Mesothelial cell of epicardium (in vitro differentiated cells): Measurements from ENCODE around the gene RAMACL. TPM values are rescaled to one million over a fixed set of nuclear protein-coding genes. Genes with fewer than 3 reads are reported as not detected.

Source experiments
- DNase-seq, 2 experiments: peaks; one replicate each; pipeline ENCODE4 v3.0.0; 2021; ENCODE audit warnings: low spot score in 2 of 2; ENCODE audit not compliant: unreplicated experiment in 2 of 2
- H3K27ac Mint-ChIP-seq: 2 replicates; pipeline ENCODE4 v1.8.0; 2021; ENCODE audit warnings: mixed read lengths
- H3K27me3 Mint-ChIP-seq: 2 replicates; pipeline ENCODE4 v1.8.0; 2021; ENCODE audit warnings: low read depth, mixed read lengths
- H3K36me3 Mint-ChIP-seq: 2 replicates; pipeline ENCODE4 v1.8.0; 2021; ENCODE audit warnings: mixed read lengths
- H3K4me1 Mint-ChIP-seq: 2 replicates; pipeline ENCODE4 v1.8.0; 2021; ENCODE audit warnings: mixed read lengths
- H3K4me3 Mint-ChIP-seq: 2 replicates; pipeline ENCODE4 v1.8.0; 2021; ENCODE audit warnings: mild to moderate bottlenecking, moderate library complexity, mixed read lengths
- H3K9me3 Mint-ChIP-seq: 2 replicates; pipeline ENCODE4 v1.8.0; 2021; ENCODE audit warnings: mixed read lengths
- CTCF ChIP-seq: fragments of 200-600 bp; sonication (generic); IDR thresholded peaks from one replicate; pipeline ENCODE4 v1.5.0; 2021; ENCODE audit warnings: antibody characterized with exemption; ENCODE audit not compliant: unreplicated experiment
- total RNA-seq: library from RNA; stranded (reverse); gene quantifications from 3 replicates; pipeline ENCODE4 v1.2.1, GENCODE V29; 2021

The RAMACL gene
- total RNA-seq, 1 donor from 2014 or later, result 0.69 TPM

GRCh38 chr6:166581091-166581511 lies 5.4 kb downstream of the RAMACL start:
- Mint-ChIP-seq H3K4me1 (peaks cover 21% of the 10 kb centered on the region), H3K27ac (no peak overlapping the region), H3K36me3 (peaks cover 10% of the 10 kb centered on the region), H3K4me3 (no peak overlapping the region), H3K9me3 (peaks cover 13% of the 10 kb centered on the region), H3K27me3 (no peaks in the 10 kb centered on the region)
- no peak for TF ChIP-seq CTCF
- DNase-seq, result no peak

DNA sequence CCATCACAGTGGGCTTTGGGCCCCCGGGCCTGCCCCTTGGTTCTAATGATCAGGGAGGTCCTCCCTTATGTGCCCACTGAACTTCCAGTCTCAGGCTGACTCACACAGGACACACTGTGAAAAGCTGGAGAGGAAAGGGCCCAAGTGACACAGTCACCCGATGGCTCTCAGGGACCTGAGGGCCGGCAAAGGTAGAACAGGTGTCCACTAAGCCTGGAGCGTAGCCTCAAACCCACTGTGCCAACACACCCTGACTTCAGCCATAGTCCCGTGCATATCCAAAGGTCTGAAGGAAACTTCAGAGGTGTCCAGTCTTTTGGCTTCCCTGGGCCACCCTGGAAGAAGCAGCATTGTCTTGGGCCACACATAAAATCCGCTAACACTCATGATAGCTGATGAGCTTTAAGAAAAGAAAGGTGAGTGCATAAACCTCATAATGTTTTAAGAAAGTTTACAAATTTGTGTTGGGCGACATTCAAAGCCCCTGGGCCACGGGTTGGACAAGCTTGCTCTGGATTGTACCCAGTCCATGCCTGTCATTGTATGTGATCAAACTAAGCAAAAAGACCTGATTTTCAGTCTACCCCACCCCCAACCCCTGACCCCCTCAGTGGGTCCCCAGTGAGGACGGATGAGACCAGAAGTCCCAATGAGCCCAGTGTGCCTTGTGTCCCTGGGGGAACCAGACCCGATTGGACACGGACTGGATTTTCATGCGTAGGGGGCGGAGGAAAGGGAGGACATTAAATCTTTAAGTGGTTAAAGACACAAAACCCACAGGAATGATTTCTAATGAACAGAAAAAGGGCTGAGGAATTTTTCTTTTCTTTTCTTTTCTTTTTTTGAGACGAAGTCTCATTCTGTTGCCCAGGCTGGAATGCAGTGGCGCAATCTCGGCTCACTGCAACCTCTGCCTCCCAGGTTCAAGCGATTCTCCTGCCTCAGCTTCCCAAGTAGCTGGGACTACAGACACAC lies 6.1 kb downstream of the RAMACL start:
- Mint-ChIP-seq H3K27me3 (no peaks in the 10 kb centered on the region), H3K4me1 (peaks cover 21% of the 10 kb centered on the region), H3K9me3 (peaks cover 17% of the 10 kb centered on the region), H3K36me3 (peaks cover 12% of the 10 kb centered on the region), H3K4me3 (no peak overlapping the region), H3K27ac (no peak overlapping the region)
- no peak for TF ChIP-seq CTCF
- DNase-seq, result no peak

GRCh38 chr6:166579237-166579850 lies 7.1 kb downstream of the RAMACL start:
- Mint-ChIP-seq H3K27ac (no peak overlapping the region), H3K36me3 (peaks cover 18% of the 10 kb centered on the region), H3K27me3 (no peaks in the 10 kb centered on the region), H3K4me3 (no peak overlapping the region), H3K9me3 (peaks cover 25% of the 10 kb centered on the region), H3K4me1 (peaks cover 21% of the 10 kb centered on the region)
- no peak for DNase-seq
- no peak for TF ChIP-seq CTCF

DNA sequence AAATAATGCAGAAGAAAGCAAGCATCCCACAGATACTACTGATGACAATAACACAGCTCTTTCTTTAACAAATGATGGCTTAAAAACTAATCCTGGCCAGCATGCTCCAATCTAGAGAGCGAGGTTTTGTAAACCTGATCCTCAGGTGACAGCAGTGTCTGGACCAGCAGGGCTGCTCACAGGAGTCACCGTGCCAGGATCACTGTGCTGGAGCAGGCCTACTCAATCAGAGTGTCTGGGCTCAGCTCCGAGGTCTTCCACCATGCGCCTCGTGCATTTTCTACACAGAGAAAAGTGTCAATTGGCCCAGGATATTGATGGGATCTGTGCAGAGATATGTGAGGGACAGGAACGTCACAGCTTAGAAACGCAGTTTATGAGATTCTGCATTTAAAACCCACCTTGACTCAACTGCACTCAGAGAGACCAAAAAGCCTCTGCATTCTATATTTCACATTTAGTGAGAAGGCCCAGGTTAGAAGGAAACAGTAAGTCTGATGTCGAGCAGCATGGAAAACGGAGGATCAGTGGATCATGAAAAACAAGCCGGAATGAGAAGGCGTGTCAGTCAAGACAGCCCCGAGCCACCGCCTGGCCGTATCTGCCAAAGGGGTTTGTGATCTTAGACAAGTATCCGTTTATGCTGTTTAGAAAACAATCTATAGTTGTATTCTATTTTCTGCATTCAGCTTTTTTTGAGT lies 7.8 kb downstream of the RAMACL start:
- Mint-ChIP-seq H3K4me3 (no peak overlapping the region), H3K4me1 (peaks cover 21% of the 10 kb centered on the region), H3K27me3 (no peaks in the 10 kb centered on the region), H3K36me3 (peaks cover 18% of the 10 kb centered on the region), H3K9me3 (peaks cover 25% of the 10 kb centered on the region), H3K27ac (no peak overlapping the region)
- no peak for TF ChIP-seq CTCF
- DNase-seq, result no peak

GRCh38 chr6:166575205-166575604 lies 11.3 kb downstream of the RAMACL start:
- Mint-ChIP-seq H3K27ac (no peak overlapping the region), H3K9me3 (peaks cover 25% of the 10 kb centered on the region), H3K36me3 (peaks cover 18% of the 10 kb centered on the region), H3K4me3 (no peak overlapping the region), H3K27me3 (no peaks in the 10 kb centered on the region), H3K4me1 (peaks cover 6% of the 10 kb centered on the region)
- no peak for DNase-seq
- no peak for TF ChIP-seq CTCF
